ENCODE measurements around the gene TMEM44.
"Not testable (repeated sequence)": the region's sequence is repeated elsewhere in the genome, so short reads cannot be mapped to it uniquely, and the experiment has no call there.

TMEM44 gene

GRCh38 chr3:194548346-194549321, 84.6 kb downstream of the TMEM44 start:
- peak overlapping the region; percentile 1 to 60 (median 6) for H3K27ac Mint-ChIP-seq
- H3K9me3 Mint-ChIP-seq, result peaks cover 13% of the 10 kb centered on the region
- peaks cover 14% of the 10 kb centered on the region for H3K4me1 Mint-ChIP-seq
- H3K4me3 Mint-ChIP-seq, result no peak overlapping the region
- peaks cover 4% of the 10 kb centered on the region for H3K27me3 Mint-ChIP-seq (ENCODE audit: low read depth)
- TF ChIP-seq CTCF (IDR thresholded peaks at IDR 0.05; ENCODE audit: unreplicated experiment in 3 of 3), result no peak
- no peaks in the 10 kb centered on the region for H3K36me3 Mint-ChIP-seq (ENCODE audit: low read depth)

DNA sequence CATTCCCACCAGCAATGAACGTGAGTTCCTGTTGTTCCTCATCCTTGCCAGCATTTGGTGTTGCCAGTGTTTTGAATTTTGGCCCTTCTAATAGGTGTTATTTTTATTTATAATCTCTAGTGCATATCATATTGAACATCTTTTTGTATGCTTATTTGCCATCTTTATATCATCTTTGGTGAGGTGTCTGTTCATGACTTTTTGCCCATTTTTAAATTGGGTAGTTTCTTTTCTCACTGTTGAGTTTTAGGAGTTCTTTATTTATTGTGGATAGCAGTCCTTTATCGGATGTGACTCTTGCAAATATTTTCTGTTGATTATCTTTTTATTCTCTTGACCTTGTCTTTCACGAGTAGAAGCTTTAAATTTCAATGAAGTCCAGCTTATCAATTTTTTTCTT, 86.2 kb downstream of the TMEM44 start:
- peaks cover 13% of the 10 kb centered on the region for H3K9me3 Mint-ChIP-seq
- no peaks in the 10 kb centered on the region for H3K36me3 Mint-ChIP-seq (ENCODE audit: low read depth)
- no peak for TF ChIP-seq CTCF (IDR thresholded peaks at IDR 0.05; ENCODE audit: unreplicated experiment in 3 of 3)
- H3K27ac Mint-ChIP-seq, result no peak overlapping the region
- H3K27me3 Mint-ChIP-seq (ENCODE audit: low read depth), result no peaks in the 10 kb centered on the region
- peaks cover 14% of the 10 kb centered on the region for H3K4me1 Mint-ChIP-seq
- no peak overlapping the region for H3K4me3 Mint-ChIP-seq

DNA sequence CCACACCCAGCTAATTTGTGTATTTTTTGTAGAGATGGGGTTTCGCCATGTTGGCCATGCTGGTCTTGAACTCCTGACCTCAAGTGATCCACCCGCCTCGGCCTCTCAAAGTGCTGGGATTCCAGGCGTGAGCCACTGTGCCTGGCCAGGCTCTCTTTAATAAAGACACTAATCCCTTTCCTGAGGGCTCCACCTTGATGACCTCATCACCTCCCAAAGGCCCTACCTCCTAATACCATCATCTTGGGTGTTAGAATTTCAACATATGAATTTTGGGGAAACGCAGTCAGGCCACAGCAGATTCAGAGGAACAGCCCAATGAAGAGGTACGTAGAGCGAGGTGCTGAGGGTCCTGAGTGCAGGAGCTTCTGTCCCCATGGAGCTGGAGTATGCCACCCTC, 87.7 kb downstream of the TMEM44 start:
- not testable (repeated sequence) for H3K36me3 Mint-ChIP-seq (ENCODE audit: low read depth); H3K4me3 Mint-ChIP-seq; H3K27ac Mint-ChIP-seq; H3K27me3 Mint-ChIP-seq (ENCODE audit: low read depth)
- Mint-ChIP-seq H3K9me3 (peaks cover 13% of the 10 kb centered on the region), H3K4me1 (peaks cover 11% of the 10 kb centered on the region)

DNA sequence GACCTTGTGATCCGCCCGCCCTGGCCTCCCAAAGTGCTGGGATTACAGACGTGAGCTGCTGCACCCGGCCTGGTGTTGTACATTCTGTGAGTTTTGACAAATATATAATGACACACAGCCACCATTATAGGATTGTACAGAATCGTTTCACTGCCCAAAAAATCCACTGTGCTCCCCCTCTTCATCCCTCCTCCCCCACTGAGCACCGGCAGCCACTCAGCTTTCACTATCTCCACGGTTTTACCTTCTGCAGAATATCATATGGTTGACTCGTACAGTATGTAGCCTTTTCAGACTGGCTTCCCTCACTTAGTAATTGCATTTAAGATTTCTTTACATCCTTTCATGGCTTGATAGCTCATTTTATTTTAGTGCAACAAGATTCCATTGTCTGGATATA, 89.7 kb downstream of the TMEM44 start:
- Mint-ChIP-seq H3K27me3 (ENCODE audit: low read depth) (peaks cover 4% of the 10 kb centered on the region), H3K9me3 (peaks cover 13% of the 10 kb centered on the region), H3K27ac (no peak overlapping the region), H3K4me3 (no peak overlapping the region), H3K4me1 (peaks cover 2% of the 10 kb centered on the region), H3K36me3 (ENCODE audit: low read depth) (no peaks in the 10 kb centered on the region)
- TF ChIP-seq CTCF (IDR thresholded peaks at IDR 0.05; ENCODE audit: unreplicated experiment in 3 of 3), result no peak

GRCh38 chr3:194541483-194541882, 91.7 kb downstream of the TMEM44 start:
- Mint-ChIP-seq H3K9me3 (peaks cover 6% of the 10 kb centered on the region), H3K27ac (no peak overlapping the region), H3K4me3 (no peak overlapping the region), H3K4me1 (peaks cover 11% of the 10 kb centered on the region), H3K36me3 (ENCODE audit: low read depth) (no peaks in the 10 kb centered on the region), H3K27me3 (ENCODE audit: low read depth) (peaks cover 5% of the 10 kb centered on the region)
- TF ChIP-seq CTCF (IDR thresholded peaks at IDR 0.05; ENCODE audit: unreplicated experiment in 3 of 3), result no peak

DNA sequence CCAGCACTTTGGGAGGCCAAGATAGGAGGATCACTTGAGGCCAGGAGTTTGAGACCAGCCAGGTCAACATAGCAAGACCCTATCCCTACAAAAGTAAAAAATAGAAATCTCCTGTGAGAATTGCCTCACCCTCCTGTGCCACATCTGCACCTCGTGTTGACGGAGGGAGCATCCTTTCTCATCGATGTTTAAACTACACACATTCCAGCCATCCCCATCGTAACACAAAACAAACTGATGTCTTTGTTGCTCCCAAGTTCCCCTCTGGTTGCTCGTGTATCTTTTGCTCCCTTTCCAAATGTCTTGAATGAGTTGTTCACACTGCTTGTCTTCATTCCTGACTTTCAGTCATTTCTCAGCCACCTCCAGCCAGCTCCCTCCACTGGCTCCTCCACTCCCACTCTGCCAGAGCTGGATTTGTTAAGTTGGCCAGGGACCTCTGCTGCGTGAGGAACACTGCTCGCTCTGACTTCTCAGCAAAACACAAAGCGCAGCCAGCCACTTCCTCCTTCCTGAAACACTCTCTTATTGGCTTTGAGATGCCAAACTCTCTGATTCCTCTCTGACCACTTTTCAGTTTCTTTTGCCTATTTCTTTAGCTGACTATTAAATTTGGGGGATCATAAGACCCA, 92.8 kb downstream of the TMEM44 start:
- no peak for TF ChIP-seq CTCF (IDR thresholded peaks at IDR 0.05; ENCODE audit: unreplicated experiment in 3 of 3)
- Mint-ChIP-seq H3K27me3 (ENCODE audit: low read depth) (peaks cover 8% of the 10 kb centered on the region), H3K9me3 (peaks cover 2% of the 10 kb centered on the region), H3K36me3 (ENCODE audit: low read depth) (no peaks in the 10 kb centered on the region), H3K4me1 (peaks cover 11% of the 10 kb centered on the region), H3K27ac (peak overlapping the region in 2 of 3 experiments; percentile 14 to 60), H3K4me3 (no peak overlapping the region)
